GM21723 (cell line): ENCODE results near the gene PLSCR1.
"Not testable (repeated sequence)": the region's sequence is repeated elsewhere in the genome, so short reads cannot be mapped to it uniquely, and the experiment has no call there.

Experiments
- ATAC-seq: cut with Tn5 transposase; IDR thresholded peaks from one replicate; pipeline ENCODE4 v1.9.1; 2021; ENCODE audit warnings: mild to moderate bottlenecking, moderate library complexity; ENCODE audit not compliant: unreplicated experiment

PLSCR1 gene

DNA sequence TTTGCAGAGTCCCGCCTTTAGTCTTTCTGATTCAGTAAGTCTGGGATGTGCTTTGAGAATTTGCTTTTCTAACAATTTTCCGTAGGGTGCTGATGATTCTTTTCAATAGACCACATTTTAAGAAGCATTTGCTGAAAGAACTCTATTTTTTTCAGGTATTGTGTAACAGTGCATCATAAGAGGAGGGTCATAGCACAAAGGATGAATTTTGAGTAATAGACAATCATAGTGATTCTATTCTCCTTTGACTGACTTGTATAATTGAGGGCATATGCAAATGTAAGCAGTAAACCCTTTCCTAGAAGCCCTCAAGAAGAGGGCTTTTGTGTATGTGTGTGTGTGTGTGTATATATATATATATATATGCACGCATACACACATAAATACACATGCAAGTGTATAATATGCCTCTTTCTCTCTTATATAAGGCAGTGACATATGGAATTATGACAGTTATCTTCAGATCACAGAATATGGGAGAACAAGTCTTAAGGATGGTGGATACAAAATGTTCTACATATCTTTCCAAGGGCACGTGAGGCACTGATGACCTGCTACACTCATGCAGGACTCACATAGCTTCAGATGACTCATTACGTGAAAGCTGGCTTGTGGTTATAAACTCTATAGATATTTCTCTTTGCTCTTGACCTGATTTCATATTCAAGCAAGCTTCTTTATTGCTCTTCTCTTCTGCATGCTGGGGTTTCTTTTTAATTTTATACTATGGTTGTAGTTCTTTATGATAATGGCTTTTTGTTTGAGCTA is 6.5 kb upstream of the PLSCR1 start:
- peak; percentile 91 for ATAC-seq

DNA sequence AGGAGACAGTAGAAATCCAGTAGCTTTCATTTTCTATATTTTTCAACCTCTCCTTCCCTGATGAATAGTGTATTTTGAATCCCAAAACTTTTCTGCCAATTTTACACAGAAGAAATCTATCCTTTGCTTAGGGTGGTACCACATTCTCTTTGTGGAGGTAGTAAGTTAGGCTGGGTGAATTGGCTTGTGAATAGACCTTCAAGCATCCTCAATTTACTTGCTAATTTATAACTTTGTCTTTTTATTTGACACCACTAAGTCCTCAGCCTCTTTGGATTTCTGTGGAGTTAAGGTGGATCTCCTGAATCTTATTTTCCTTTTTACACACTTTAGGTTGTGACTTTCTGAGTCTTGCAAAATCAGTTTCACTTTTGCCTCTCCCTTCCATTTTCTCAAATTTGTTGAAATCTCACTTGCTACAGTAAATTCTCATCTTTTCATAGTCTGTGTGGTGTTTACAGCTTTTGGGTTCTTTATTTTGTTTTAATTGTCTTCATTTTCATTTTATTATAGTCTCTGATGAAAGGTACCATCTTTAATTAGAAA is 5.7 kb upstream of the PLSCR1 start:
- ATAC-seq, result no peak

DNA sequence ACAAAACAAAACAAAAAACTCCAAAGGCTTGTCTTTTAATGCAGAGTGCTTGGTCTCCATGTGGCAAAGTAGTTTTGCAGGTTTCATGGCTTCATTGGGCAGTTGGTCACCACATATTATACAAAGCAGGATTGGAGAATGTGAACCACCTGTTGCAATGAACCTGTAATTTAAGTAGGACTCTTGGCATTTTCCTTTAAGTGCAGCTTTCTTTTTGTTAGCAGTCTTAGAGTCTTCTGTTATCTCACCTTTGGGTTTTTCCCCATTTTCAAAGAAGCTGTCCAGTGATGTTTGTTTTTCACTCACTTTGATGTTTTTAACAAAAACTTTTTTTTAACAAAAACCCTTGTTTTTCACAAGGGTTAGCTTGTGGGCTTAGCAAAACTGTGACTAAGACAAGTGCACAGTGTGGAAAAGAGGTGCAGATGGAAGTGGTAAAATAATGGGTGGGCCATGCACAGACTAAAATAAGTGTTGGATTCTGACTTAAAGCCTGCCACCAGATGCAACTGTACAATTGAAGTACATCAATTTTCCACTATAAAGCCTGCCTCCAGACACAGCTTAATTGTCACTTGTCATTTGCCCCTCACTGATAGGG is 2.9 kb upstream of the PLSCR1 start:
- ATAC-seq, result no peak

DNA sequence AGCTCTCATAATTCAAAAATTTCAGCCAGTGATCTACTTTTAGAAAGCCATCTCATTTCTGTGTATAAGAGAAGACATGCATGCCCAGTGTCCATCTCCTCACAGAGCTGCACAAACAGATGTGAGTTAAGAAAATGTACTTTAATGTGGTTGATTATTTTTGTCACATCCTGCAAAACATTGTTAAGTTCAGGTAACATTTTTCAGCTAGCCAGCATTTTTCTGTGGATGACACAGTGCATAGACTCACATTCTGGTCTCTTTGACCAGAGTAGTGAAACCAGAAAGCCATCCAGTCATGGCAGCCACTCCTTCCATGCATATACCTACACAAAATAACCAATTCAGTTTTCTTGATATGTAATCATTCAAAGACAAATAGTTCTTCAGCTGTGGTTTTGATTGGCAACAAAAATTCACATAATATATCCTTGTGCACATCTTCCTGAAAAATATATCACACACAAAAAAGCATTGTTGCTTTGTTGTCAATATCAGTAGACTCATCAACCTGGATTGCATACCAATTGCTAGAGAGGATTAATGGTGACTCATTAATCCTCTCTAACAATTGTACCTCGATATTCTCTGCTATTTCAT is 2.1 kb upstream of the PLSCR1 start:
- ATAC-seq, result no peak

DNA sequence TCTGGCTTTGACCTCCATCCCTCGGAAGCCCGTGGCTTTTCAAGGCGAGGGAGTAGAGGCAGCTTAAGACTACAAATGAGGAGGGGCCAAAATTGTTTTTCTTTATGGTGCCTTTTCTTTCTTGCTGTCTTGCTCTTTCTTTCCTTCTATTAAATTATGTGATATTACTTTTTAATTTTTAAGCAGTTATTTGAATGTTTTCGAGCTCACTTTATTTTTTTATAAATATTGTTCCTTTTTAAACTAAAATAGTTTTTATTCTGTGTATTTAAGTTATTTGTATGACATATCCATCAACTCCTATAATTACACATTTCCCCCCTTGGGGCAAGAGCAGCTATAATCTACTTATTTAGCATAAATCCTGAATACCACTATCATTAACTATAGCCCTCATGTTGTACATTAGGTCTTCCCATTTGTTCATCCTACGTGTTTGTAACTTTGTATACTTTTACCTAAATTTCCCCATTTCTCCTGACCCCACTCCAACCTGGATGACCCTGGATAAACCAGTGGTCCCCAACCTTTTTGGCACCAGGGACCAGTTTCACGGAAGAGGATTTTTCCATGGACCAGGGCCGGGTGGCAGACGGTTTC is 622 bp upstream of the PLSCR1 start:
- no peak for ATAC-seq

DNA sequence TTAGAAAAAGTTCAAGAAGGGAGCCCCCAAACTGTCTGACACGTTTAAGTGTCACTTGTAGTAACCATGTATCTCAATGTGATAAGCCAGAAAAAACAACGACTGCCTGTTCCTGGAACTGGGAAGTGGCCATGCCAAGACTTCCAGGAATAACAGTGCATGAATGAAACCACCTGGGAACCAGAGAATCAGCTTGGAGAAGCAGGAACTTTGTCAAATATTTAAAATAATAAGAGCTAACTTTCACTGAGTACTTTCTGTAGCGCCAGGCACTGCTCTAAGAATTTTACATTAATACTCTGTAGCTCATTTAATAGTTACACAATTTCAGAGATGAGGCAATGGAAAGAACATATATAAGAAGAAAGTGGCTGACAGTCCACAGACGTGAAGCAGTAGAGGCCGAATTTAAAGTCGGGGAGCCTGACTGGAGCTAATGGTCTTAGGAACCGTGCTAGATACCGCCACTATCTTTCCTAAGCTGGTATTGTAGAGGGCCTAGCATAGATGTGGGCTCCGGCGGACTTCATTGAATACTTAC is 876 bp downstream of the PLSCR1 start:
- peak; percentile 19 for ATAC-seq

DNA sequence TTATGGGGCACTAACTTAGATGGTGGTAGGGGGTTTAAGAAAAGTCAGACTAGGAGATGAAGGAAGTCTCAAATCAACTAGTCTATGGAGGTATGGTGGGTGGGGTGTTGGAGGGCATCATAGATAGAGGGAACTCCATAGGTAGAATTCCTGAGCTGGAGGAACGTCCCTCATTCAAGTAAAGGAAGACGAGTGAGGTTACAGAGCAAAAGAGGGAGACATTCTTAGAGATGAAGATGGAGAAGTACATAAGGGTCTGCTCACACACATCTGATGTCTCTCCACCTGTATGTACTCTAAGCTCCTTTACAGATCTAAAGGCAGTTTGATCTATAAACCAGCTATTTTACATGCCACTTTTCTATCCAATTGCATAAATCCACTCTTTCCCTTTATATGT is 1.4 kb downstream of the PLSCR1 start:
- ATAC-seq, result no peak

DNA sequence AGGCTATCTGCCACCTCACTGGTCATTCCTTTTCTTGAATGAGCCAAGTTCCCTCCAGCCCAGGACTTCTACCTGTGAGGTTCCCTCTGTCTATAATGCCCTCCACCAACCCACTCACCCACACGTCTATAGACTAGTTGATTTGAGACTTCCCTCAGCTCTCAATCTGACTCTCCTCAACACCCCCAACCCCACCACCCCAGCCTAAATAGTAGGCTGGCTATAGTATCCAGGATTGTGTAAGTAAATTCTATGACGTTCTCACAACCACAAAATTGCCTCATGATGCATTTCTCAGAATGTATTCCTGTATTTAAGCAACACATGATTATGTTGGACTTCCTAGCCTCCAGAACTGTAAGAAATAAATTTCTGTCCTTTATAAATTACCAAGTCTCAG is 2.2 kb downstream of the PLSCR1 start:
- no peak for ATAC-seq

DNA sequence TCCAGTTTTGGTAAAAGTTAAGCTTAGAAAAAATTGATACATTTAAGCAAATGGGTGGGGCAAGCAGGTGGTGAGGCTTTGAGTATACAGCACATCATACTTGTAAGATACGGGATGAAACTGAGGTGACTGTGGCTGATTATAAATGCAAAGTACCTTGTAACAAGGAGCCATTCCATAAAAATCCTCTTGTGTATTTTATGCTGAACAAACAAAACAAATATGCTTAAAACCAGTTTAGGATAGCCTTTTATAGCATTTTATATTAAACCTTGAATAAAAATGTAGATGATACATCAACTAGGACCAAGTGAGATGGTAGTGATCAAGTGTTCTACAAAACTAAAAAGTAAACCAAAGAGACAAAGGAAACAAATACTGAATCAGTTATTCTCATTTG is 3.4 kb downstream of the PLSCR1 start:
- ATAC-seq, result no peak

DNA sequence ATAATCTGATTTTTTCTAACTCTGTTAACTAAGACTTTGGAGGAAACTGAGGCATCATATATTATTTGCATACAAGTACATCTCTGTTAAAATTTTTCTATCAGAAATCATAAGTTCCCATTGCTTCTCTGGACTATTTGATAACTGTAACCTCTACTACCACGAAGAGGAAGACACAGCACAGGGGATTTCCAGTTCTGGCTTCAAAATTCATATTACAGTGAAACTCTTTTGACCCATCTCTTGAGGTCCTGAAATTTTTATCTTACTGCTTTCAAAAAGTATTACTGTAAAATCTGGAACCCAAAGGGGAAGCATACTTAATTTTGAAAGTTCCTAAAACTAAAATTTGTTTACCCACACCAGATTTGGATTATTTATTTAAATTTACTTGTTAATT is 4.2 kb downstream of the PLSCR1 start:
- no peak for ATAC-seq

DNA sequence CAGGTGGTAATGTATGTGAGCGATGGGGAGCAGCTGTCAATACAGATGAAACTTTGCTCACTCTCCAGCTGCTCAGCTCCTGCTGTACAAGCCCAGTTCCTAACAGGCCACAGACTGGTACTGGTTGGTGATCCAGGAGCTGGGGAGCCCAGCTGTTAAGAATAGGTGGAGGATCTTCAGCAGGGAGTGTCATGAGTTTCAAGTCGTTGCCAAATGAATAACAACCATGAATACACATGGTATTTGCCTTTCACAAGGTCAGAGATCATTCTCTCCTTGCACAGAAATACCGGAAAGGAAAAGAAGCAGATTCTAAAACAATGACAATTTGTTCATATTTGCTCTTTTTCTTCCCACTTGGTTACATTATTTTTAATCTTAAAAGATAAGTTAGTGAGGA is 5.1 kb downstream of the PLSCR1 start:
- no peak for ATAC-seq

DNA sequence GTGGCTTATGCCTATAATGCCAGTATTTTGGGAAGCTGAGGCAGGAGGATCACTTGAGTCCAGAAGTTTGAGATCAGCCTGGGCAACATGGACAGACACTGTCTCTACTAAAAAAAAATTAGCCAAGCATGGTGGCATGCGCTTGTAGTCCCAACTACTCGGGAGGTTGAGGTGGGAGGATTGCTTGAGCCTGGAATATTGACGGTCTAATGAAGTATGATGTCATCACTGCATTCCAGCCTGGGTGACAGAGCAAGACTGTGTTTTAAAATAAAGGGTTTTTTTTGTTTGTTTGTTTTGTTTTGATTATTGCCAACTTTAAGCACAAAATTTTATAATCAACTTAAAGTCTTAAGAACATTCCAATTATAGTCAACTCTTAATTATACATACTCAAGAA is 6.8 kb downstream of the PLSCR1 start:
- no peak for ATAC-seq

DNA sequence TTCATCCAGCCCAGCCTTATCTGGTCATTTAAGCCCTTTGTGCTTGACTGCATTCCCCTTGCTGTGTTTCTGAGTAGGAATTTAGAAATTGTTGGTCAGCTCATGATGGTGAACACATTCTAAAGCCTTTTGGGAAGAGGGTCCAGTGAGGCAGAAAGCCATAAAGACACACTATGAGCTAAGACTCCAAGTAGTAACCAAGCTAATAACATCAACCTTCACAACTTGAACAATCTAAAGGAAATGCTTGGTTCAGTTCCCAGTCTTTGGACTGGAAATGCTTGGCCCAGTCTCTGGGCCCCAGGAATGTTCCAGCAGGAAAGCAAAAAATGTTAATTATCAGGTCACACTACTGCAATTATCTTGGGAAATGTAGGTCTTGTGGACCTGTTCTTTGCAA is 7.7 kb downstream of the PLSCR1 start:
- ATAC-seq, result no peak

DNA sequence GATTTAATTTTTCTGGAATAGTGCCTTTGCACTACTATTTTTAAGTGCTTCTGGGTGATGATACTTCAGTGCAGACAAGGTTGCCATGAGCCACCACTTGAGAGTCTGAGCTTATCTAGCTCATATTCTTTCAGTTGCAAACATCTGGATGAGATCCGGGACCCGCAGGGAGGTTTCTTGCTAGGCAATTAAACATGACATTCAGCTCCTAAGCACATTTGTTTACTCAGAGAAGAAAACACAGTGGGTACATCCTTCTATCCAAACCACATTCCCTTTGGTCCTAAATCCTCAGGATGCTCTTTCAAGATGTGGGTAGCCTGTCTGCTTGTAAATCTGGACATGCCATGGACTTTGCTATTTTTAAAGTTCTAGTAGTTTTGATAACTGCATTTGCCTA is 12.0 kb downstream of the PLSCR1 start:
- ATAC-seq, result no peak

DNA sequence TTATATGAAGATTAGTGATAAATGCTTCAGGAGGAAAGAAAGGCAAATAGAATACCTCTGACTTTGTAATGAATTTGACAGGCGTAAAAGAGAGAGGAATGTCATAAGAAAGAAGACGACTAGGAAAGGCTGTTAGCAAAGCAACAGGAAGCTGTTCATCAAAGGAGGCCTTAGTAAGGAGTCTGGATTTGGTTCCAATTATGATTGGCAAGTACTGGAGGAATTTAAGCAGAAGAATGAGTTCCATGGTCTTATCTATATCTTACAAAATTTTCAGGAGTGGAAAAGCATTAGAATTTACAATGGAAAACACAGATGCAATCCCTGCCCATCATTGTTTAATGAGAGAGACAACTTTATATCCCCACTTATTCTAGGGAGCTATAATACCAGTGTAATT is 13.8 kb downstream of the PLSCR1 start:
- no peak for ATAC-seq

DNA sequence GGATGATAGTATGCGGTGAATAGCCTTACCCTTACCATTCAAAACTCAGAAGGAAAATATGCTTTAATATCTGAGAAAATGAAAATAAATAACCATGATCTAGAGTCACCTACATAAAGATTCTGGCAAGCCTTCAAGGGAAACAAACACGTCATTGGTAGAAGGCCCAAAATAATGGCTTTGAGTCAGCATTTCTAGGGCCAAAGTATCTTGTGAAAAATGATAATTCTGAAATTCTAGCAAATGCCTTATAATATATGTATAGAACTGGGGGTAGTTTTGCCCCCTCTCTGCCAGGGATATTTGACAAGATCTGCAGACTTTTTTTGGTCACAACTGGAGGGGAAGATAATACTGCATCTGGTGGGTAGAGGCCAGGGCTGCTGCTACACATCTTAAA is 15.4 kb downstream of the PLSCR1 start:
- ATAC-seq, result no peak

DNA sequence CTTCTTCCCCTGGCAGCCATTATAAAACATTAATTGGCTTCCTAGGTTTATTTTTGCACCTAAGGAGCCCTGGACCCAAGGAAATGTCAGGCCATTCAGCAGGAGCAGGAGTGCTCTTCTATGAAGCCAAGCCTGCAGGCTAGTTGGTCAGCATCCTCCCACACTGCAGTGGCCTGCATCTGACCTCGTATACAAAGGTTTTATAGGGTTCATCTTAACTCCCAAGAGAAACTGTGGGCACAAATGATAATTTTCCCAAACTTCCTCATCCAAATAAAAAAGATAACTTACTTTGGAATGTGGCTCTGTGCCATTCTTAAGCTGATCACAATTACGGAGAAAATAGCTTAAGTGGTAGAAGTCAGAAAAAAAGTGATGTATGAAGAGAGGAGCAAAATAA is 19.4 kb downstream of the PLSCR1 start:
- no peak for ATAC-seq

DNA sequence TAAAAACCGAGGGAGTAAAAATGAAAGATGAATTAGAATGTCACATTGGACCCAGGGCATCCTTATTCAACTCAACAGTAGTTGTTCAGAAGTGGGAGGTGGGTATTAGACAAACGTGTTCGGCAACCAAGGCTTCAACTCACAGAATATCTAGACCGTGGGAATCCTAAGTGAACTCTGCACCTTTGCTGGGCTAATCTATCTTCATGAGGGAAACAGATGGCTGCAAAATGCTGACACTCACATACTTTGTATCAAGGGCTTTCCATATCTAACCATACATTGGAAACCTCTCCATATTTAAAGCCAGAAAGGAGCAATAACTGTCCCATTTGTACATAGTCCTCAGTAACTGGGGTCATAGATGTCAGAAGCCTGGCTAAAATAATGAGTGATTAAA is 20.9 kb downstream of the PLSCR1 start:
- ATAC-seq, result no peak

DNA sequence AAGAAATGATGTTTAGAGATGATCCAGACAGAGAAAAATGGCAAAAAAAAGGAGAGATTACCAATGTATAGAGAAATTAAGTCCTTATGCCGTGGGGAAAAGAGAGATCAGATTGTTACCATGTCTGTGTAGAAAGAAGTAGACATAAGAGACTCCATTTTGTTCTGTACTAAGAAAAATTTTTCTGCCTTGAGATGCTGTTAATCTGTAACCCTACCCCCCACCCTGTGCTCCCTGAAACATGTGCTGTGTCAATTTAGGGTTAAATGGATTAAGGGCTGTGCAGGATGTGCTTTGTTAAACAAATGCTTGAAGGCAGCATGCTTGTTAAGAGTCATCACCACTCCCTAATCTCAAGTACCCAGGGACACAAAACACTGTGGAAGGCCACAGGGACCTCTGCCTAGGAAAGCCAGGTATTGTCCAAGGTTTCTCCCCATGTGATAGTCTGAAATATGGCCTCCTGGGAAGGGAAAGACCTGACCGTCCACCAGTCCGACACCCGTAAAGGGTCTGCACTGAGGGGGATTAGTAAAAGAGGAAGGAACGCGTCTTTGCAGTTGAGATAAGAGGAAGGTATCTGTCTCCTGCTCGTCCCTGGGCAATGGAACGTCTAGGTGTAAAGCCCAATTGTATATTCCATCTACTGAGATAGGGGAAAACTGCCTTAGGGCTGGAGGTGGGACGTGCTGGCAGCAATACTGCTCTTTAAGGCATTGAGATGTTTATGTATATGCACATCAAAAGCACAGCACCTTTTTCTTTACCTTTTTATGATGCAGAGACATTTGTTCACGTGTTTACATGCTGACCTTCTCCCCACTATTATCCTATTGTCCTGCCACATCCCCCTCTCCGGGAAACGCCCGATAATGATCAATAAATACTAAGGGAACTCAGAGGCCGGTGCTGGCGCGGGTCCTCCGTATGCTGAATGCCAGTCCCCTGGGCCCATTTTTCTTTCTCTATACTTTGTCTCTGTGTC is 21.9 kb downstream of the PLSCR1 start:
- ATAC-seq, result not testable (repeated sequence)

DNA sequence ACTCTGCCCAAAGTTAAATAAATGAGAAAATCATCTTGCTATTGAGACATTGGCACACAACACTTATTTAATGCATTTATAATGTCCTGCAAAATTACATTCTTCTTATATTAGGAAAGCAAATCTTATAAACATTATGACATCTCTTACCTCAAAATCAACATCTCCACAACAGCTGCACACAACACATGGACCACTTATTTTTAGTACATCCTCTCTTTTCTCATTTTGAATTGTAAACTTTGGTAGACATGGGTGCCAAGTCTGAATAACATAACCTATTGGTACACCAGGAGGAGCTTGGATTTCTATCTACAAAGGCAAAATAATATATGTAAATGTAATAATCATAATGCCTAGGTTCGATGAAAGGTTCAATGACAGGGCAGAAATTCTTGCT is 23.0 kb downstream of the PLSCR1 start:
- no peak for ATAC-seq
